Endothelial cell of umbilical vein (primary cell): Measurements from ENCODE around the gene SESTD1.

Experiments used
- CTCF ChIP-seq, 2 donors: IDR thresholded peaks; 1 replicate in 1 of 2; 2 replicates in 1 of 2; pipeline ENCODE4 v1.5.1; 2011; ENCODE audit warnings: low read length in 2 of 2, mild to moderate bottlenecking in 2 of 2, moderate library complexity in 2 of 2, control low read depth in 1 of 2, inconsistent platforms in 1 of 2, low read depth in 1 of 2; ENCODE audit not compliant: insufficient read depth in 1 of 2; ENCODE audit errors: extremely low read depth in 1 of 2
- EZH2 ChIP-seq: IDR thresholded peaks from 2 replicates; pipeline ENCODE4 v1.6.1; 2012; ENCODE audit warnings: borderline replicate concordance, low read depth, mild to moderate bottlenecking, moderate library complexity, low read length, inconsistent platforms; ENCODE audit not compliant: severe bottlenecking
- FOS ChIP-seq: IDR thresholded peaks from 2 replicates; pipeline ENCODE4 v1.6.1; 2011; ENCODE audit warnings: mild to moderate bottlenecking, low read length, moderate library complexity, borderline replicate concordance; ENCODE audit not compliant: insufficient read depth
- GATA2 ChIP-seq: IDR thresholded peaks from 2 replicates; pipeline ENCODE4 v1.7.0; 2011; ENCODE audit warnings: low read depth, mild to moderate bottlenecking, moderate library complexity, mixed read lengths, low read length; ENCODE audit not compliant: insufficient read length, insufficient read depth
- JUN ChIP-seq: IDR thresholded peaks from 2 replicates; pipeline ENCODE4 v1.6.1; 2011; ENCODE audit warnings: borderline replicate concordance, low read depth; ENCODE audit not compliant: insufficient read length, insufficient read depth
- MYC ChIP-seq: IDR thresholded peaks from one replicate; pipeline ENCODE4 v1.6.1; 2011; ENCODE audit warnings: mild to moderate bottlenecking, low read depth, low read length
- POLR2A ChIP-seq: IDR thresholded peaks from 2 replicates; pipeline ENCODE4 v1.6.1; 2012; ENCODE audit warnings: low read depth, mild to moderate bottlenecking, control low read depth, low read length
- POLR2AphosphoS5 ChIP-seq: IDR thresholded peaks from 2 replicates; pipeline ENCODE4 v1.6.1; 2012; ENCODE audit warnings: low read depth, mild to moderate bottlenecking, control low read depth, low read length, moderate library complexity; ENCODE audit not compliant: insufficient read depth
- TF ChIP-seq, protein P1 (sequence below): IDR thresholded peaks from 2 replicates; pipeline ENCODE4 v1.6.1; 2011; ENCODE audit not compliant: insufficient read depth, insufficient read length

DNA sequence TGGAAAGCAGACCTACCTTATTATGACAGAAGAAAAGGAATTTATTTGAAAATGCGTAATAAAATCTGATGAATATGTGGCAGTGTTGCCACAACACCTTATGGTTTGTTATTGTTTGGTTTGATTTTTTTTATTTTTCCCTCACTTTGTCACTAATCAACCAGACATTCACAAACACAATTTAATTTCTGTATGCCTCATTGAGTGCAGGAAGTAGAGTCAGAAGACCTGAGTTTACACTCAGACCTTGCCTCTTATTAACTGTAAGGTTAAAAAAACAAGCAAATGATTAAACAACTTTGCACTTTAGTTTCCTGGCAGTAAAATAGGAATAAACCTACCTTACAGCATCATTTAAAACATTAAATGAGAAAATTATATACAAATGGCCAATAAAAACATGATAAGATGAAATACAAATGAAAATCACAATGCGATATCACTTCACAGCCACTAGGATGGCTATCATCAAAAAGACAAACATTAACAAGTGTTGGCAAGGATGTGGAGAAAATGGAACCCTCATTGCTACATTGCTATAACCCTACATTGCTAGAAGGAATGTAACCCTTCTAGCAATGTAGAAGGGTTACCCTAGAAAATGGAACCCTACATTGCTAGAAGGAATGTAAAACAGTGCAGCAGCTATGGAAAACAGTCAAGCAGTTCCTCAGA, 3.3 kb downstream of the SESTD1 start:
- TF ChIP-seq EZH2 = no peak
- no peak for TF ChIP-seq JUN
- no peak for TF ChIP-seq POLR2A
- no peak for TF ChIP-seq CTCF (IDR thresholded peaks at IDR 0.05; ENCODE audit: extremely low read depth in 1 of 2, insufficient read depth in 1 of 2, low read depth in 1 of 2, low read length in 2 of 2)
- no peak for TF ChIP-seq POLR2AphosphoS5
- TF ChIP-seq GATA2 = no peak
- no peak for TF ChIP-seq FOS
- TF ChIP-seq, protein P1, sequence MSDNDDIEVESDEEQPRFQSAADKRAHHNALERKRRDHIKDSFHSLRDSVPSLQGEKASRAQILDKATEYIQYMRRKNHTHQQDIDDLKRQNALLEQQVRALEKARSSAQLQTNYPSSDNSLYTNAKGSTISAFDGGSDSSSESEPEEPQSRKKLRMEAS = no peak
- no peak for TF ChIP-seq MYC
